OCI-LY1 (cell line): ENCODE data around the gene FTMT.

ENCODE experiments used
- EZH2 ChIP-seq: fragments of 200-600 bp; sonication (generic), shearing (Covaris generic); IDR thresholded peaks from 2 replicates; pipeline ENCODE4 v1.8.0; 2017; ENCODE audit warnings: borderline replicate concordance, mixed run types, mild to moderate bottlenecking, antibody characterized with exemption, low read length, moderate library complexity, mixed read lengths
- TF ChIP-seq, protein P1 (sequence below): fragments of 200-600 bp; sonication (generic), shearing (Covaris generic); IDR thresholded peaks from 2 replicates; pipeline ENCODE4 v1.5.1; 2017; ENCODE audit warnings: mild to moderate bottlenecking, antibody characterized with exemption, low read length, moderate library complexity, mixed read lengths

DNA sequence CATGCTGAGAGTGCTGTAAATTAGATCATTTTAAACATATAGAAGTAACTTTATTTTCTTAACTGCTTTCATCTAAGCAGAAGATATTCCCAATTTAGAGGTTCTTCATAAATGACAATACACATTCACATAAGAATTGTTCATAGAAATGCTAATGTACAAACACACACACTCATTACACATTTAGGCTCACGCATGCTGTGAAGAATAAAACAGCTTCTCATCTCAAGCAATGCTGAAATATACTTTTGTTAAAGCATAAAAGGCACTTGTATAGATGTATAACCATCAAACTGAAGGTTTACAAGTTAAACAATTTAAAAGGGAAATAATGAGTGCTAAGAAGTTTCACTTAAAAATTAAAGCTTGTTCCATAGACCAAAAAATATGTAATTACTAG is 18.1 kb upstream of the FTMT start:
- TF ChIP-seq, protein P1, sequence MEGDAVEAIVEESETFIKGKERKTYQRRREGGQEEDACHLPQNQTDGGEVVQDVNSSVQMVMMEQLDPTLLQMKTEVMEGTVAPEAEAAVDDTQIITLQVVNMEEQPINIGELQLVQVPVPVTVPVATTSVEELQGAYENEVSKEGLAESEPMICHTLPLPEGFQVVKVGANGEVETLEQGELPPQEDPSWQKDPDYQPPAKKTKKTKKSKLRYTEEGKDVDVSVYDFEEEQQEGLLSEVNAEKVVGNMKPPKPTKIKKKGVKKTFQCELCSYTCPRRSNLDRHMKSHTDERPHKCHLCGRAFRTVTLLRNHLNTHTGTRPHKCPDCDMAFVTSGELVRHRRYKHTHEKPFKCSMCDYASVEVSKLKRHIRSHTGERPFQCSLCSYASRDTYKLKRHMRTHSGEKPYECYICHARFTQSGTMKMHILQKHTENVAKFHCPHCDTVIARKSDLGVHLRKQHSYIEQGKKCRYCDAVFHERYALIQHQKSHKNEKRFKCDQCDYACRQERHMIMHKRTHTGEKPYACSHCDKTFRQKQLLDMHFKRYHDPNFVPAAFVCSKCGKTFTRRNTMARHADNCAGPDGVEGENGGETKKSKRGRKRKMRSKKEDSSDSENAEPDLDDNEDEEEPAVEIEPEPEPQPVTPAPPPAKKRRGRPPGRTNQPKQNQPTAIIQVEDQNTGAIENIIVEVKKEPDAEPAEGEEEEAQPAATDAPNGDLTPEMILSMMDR, result no peak
- no peak for TF ChIP-seq EZH2
